ENCODE data around the gene PLIN5. TPM values are rescaled to one million over a fixed set of nuclear protein-coding genes. Genes with fewer than 3 reads are reported as not detected.

The PLIN5 gene
- total RNA-seq, 2 donors from 2014 or later, result 72.9 to 132 TPM

- no peak overlapping the region for H3K4me3 ChIP-seq
- no peak for ATAC-seq
- H3K9me3 ChIP-seq, result no peaks in the 10 kb centered on the region
- intact Hi-C loops (cut with DNase I), result no loop called here
- TF ChIP-seq POLR2A (IDR thresholded peaks at IDR 0.05), result no peak
- TF ChIP-seq, protein P1, sequence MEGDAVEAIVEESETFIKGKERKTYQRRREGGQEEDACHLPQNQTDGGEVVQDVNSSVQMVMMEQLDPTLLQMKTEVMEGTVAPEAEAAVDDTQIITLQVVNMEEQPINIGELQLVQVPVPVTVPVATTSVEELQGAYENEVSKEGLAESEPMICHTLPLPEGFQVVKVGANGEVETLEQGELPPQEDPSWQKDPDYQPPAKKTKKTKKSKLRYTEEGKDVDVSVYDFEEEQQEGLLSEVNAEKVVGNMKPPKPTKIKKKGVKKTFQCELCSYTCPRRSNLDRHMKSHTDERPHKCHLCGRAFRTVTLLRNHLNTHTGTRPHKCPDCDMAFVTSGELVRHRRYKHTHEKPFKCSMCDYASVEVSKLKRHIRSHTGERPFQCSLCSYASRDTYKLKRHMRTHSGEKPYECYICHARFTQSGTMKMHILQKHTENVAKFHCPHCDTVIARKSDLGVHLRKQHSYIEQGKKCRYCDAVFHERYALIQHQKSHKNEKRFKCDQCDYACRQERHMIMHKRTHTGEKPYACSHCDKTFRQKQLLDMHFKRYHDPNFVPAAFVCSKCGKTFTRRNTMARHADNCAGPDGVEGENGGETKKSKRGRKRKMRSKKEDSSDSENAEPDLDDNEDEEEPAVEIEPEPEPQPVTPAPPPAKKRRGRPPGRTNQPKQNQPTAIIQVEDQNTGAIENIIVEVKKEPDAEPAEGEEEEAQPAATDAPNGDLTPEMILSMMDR (IDR thresholded peaks at IDR 0.05), result peak; percentile 86 to 100 (median 92)
- peak overlapping the region in 1 of 4 donors; percentile 21 for H3K27ac ChIP-seq
- no peaks in the 10 kb centered on the region for H3K27me3 ChIP-seq
- peaks cover 5% of the 10 kb centered on the region for H3K4me1 ChIP-seq
- no peaks in the 10 kb centered on the region for H3K36me3 ChIP-seq (replicated peaks in 1 of 2; ENCODE audit: insufficient read depth in 1 of 2, low read depth in 2 of 2)
- WGBS, 2 donors, result 18 to 26% methylated on average over 16 to 22 of the region's 44 CpGs
- peak in 3 of 4 donors; percentile 41 to 61 (median 60) for DNase-seq
Observed at GRCh38 chr19:4557971-4558941, 23.2 kb upstream of the PLIN5 start.

DNA sequence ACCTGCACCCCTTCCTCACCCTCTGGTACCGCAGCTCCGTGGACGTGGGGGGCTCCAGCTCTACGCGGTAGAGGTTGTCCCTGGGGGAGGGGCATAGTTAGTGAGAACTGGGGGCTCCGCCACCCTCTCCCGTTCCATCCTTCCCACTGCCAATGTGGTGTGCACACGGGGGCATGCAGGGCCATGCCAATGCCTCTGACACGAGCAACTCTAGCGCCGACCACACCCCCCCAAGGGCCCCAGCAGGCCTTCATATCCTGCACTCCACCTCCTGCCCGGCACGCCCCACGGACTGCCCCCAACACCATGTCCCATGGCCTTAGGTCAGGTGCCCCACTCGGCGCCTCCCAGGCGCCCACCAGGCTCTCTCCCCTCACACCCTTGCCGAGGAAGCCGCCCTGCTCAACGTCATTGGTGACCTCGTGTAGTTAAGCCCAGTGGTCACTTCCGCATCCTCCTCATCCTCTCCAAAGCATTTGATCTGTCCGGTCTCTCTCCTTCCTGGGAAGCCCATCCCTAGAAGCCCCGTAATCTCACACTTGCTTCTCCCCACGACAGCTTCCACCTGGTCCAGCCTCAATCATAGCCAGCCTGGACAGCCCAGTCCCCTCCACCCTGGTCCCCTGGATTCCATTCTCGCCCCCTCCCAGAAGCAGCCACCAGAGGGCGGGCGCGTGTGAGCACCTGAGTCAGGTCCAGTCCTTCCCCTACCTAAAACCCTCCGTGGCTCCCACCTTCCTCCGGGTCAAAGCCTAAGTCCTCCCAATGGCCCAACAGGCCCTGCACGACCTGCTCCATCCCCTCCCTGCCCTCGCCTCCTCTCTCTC lies 22.3 kb upstream of the PLIN5 start:
- H3K4me1 ChIP-seq, result peaks cover 5% of the 10 kb centered on the region
- no peak for TF ChIP-seq POLR2A (IDR thresholded peaks at IDR 0.05)
- TF ChIP-seq, protein P1 (IDR thresholded peaks at IDR 0.05), result peak in 4 of 7 experiments; percentile 5 to 14 (median 9)
- DNase-seq, result no peak
- H3K27me3 ChIP-seq, result no peaks in the 10 kb centered on the region
- WGBS, 2 donors, result 69 to 76% methylated on average over 29 to 32 of the region's 33 CpGs
- no peaks in the 10 kb centered on the region for H3K9me3 ChIP-seq
- no peak overlapping the region for H3K4me3 ChIP-seq
- no peaks in the 10 kb centered on the region for H3K36me3 ChIP-seq (replicated peaks in 1 of 2; ENCODE audit: insufficient read depth in 1 of 2, low read depth in 2 of 2)
- no peak overlapping the region for H3K27ac ChIP-seq
- intact Hi-C loops (cut with DNase I), result no loop called here
- ATAC-seq, result no peak

- Histone ChIP-seq H3K27me3 (no peaks in the 10 kb centered on the region), H3K4me3 (no peak overlapping the region), H3K9me3 (no peaks in the 10 kb centered on the region), H3K4me1 (peaks cover 5% of the 10 kb centered on the region), H3K36me3 (replicated peaks in 1 of 2; ENCODE audit: insufficient read depth in 1 of 2, low read depth in 2 of 2) (no peaks in the 10 kb centered on the region), H3K27ac (no peak overlapping the region)
- intact Hi-C loops (cut with DNase I), result no loop called here
- ATAC-seq, result peak; percentile 17
- WGBS, 2 donors, result 68 to 78% methylated on average over 17 to 24 of the region's 25 CpGs
- DNase-seq, result no peak
- TF ChIP-seq, protein P1 (IDR thresholded peaks at IDR 0.05), result no peak
- no peak for TF ChIP-seq POLR2A (IDR thresholded peaks at IDR 0.05)
Observed at GRCh38 chr19:4556597-4557127, 21.6 kb upstream of the PLIN5 start.

DNA sequence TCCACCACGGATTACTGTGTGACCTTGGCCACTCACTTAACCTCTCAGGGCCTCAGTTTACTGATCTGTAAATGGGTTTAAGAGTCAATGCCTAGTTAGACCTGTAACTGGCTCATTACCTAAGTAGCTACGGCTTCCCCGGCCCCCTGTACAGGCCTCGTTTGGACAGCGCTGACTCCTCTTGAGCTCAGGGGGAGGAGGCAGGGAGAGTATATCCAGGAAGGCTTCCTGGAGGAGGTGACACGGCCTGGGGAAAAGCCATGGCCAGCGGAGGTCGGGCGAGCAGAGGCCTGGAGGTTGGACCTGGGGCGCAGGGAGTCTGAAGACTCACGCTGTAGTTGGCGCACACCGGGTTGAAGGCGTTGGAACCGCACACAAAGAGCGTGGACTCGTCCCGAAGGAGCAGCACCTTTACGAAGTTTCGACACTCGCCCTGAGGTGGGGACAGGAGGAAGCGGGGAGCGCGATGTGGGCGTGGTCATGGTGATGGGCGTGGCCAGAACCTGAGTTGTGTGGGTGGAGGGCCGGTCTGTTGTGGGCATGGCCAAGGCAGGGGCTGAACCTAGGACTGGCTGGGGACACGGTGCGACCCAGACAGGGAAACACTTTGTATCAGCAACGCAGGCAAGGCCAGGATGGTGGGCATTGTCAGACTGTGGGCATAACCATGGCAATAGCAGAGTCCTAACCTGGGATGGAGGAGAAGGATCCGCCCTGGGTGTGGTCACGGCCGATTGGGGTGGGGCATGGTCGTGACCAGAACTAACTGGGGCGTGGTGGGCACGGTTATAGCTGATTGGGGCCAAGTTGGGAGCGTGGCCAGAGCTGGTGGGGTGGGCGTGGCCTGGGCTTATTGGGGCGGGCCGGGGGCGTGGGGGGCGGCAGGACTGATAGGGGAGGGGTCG lies 20.9 kb upstream of the PLIN5 start:
- no peak for ATAC-seq

More for the DNA sequence above, 20.9 kb upstream of the PLIN5 start:
- Histone ChIP-seq H3K27me3 (no peaks in the 10 kb centered on the region), H3K36me3 (replicated peaks in 1 of 2; ENCODE audit: insufficient read depth in 1 of 2, low read depth in 2 of 2) (no peaks in the 10 kb centered on the region), H3K27ac (no peak overlapping the region), H3K4me1 (peaks cover 5% of the 10 kb centered on the region), H3K9me3 (no peaks in the 10 kb centered on the region), H3K4me3 (no peak overlapping the region)
- 76 to 77% methylated on average over 32 to 39 of the region's 43 CpGs for WGBS, 2 donors
- no peak for DNase-seq
- intact Hi-C loops (cut with DNase I), result no loop called here
- TF ChIP-seq POLR2A (IDR thresholded peaks at IDR 0.05), result no peak
- TF ChIP-seq, protein P1 (IDR thresholded peaks at IDR 0.05), result no peak
